Activated CD4-positive, CD25-positive, alpha-beta regulatory T cell treated with anti-CD3 and anti-CD28 coated beads, Interleukin-2, amount 50 U/mL, for 72 hours (primary cell): ENCODE data around the gene TRIM47.
A peak's percentile ranks its signal among the peaks of the same experiment; 100 is the strongest.
"Not testable (repeated sequence)": the region's sequence is repeated elsewhere in the genome, so short reads cannot be mapped to it uniquely, and the experiment has no call there.

Experiments used
- DNase-seq: peaks from one replicate; pipeline ENCODE4 v3.0.0; 2021

Gene TRIM47

DNA sequence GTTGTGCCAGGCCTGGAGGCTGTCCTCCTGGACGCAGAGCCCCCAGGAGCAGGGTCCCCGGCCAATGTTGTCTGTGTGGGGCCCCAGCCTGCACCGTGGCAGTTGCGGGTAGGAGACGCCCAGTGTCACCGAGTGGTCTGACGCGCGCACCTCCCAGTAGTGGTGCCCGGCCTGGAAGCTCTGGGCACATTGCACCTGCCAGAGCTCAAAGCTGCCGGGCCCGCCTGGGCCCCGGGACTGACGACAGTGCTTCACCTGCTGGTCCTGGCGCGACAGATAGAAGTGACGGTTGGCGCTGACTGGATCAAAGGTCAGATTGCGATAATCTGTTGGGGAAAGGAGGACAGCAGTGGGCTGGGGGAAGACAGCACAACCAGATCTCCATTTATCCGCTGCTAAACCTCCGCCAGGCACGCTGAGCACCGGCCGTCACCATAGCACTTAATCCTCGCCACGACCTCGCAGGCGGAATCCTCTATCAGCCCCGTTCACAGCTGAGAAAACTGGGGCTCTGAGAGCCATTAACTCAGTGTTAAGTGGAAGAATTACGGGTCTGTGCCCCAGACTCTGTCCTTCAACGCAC lies 12.7 kb upstream of the TRIM47 start:
- no peak for DNase-seq

GRCh38 chr17:75889454-75889853 lies 11.1 kb upstream of the TRIM47 start:
- DNase-seq, result no peak

DNA sequence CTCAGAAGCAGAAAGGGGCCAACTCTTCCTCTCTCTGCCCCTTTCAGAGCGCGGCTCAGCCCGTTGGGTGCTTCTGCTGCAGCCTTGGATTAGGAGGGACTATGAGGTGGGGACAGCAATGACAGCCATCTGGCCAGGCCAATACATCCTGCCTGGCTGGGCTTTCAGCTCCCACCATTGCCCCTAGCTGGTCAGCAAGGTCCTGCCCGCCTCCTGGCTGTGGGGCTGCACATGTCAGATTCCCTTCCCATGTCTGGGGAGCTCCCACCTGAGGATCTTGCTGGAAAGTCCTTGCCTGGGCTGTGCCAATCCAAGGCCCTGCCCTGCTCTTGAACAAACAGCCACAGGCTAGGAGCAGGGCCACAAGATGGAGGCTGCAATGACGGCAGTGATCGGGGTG lies 10.1 kb upstream of the TRIM47 start:
- no peak for DNase-seq

DNA sequence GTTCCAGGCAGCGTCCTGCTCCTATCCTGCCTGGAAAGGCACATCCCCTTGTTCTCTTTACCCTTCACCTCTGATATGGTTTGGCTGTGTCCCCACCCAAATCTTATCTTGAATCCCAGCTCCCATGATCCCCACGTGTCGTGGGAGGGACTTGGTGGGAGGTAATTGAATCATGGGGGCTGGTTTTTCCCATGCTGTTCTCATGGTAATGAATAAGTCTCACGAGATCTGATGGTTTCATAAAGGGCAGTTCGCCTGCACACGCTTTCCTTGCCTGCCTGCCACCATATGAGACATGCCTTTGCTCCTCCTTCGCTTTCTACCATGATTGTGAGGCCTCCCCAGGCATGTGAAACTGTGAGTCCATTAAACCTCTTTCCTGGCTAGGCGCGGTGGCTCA lies 7.5 kb upstream of the TRIM47 start:
- DNase-seq, result not testable (repeated sequence)

DNA sequence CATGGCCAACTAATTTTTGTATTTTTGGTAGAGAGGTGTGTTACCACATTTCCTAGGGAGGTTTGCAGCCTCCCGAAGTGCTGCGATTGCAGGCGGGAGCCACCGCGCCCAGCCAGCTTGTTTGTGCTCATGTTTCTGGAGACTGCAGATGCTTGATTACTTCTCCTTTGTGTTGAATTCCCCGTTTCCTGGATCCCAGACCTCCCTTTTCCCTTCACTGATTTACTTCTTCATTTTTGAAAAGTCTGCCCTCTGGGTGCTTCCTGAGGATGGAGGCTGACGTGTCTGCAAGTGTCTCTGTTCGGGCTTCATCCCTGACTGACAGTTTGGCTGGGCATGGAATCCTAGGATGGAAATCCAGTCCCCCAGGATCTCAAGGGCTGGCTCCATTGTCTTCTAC lies 7.0 kb upstream of the TRIM47 start:
- no peak for DNase-seq

- no peak for DNase-seq
Observed at GRCh38 chr17:75881678-75882454, 3.5 kb upstream of the TRIM47 start.

GRCh38 chr17:75880266-75880665 lies 1.9 kb upstream of the TRIM47 start:
- DNase-seq, result no peak

GRCh38 chr17:75877752-75878173 lies 618 bp downstream of the TRIM47 start:
- peak; percentile 70 for DNase-seq

DNA sequence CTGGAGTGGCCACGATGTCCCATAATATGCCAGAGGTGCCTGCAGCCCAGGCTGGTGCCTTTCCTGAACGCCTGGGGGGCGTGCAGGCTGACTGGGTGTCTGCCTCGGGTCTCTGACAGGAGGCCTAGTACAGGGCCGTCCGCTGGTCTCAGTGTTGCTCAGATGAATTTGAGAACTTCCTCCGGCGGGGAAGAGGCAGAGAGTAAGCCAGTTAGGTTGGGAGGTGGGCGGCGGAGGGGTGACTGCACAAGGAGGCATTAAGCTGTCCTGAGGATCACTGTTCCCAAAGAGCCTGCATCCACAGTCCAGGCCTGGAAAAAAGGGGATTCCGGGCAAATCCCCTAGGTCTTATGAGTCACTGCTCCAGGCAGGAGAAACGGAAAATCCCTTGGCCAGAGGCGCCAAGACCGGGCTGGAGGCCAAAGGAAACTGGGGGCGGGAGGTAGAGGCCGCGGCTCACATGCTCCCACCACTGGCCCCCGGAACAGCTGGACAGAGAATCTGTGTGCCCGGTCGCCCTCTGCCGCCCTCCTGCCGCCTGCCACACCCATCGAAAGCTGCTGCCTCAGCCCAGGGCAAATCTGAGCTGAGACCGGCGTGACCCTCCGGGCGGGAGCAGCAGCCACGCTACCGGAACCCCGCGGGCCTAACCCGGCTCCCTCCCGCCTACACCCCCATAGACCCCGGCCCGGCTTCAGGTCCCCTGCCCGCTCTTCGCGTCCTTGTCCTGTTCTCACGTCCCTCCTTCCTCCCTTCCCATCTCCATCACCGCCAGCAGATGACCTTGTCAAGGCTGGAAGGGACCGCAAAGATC lies 1.2 kb downstream of the TRIM47 start:
- peak; percentile 49 for DNase-seq

- peak; percentile 54 for DNase-seq
Observed at GRCh38 chr17:75876190-75876937, 2.0 kb downstream of the TRIM47 start.

DNA sequence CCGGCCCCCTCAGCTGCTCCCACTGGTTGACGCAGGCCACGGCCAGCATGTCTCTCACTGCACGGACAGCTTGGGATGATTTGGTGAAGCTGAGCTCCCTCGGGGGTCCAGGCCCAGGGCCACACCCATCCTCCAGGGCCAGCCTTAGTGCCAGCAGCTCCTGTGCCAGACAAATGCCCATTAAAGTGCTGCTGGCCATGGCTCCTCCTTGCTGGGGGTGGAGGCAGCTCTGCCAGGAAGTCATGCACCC lies 2.5 kb downstream of the TRIM47 start:
- no peak for DNase-seq

DNA sequence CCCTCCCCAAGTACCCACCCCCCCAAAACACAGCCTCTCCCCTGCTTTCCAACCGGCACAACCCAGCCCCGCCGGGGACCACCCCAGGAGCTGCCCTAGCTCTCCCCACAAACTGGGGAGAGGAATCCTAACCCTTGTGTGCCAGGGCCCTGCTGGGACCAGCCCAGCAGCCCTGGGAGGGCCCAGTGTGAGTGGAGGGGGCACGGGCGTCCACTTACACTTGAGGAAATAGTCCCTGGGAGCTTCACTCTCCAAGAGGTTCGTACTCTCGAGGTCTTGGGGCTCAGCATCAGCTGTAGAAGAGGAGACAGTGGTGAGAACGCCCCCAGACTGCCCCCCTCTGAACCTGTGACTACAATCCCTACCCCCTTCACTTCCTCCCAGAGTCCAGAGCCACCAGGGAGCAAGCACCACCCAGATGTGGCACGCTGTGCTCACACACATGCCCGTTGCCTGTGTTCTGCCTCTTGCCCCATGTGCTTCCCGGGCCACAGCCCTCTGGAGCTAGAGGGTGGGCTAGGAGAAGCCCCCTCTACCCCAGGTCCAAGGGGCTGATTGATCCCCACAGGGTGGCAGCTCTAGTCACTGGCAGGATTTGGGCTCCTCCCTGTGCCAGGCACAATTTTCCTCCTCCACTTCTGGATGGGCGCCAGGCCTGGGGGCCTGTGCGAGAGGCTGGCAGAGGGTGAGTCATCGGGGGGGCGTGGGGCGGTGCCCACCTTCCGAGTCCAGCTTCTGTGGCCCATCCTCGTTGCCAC lies 3.0 kb downstream of the TRIM47 start:
- DNase-seq, result no peak

DNA sequence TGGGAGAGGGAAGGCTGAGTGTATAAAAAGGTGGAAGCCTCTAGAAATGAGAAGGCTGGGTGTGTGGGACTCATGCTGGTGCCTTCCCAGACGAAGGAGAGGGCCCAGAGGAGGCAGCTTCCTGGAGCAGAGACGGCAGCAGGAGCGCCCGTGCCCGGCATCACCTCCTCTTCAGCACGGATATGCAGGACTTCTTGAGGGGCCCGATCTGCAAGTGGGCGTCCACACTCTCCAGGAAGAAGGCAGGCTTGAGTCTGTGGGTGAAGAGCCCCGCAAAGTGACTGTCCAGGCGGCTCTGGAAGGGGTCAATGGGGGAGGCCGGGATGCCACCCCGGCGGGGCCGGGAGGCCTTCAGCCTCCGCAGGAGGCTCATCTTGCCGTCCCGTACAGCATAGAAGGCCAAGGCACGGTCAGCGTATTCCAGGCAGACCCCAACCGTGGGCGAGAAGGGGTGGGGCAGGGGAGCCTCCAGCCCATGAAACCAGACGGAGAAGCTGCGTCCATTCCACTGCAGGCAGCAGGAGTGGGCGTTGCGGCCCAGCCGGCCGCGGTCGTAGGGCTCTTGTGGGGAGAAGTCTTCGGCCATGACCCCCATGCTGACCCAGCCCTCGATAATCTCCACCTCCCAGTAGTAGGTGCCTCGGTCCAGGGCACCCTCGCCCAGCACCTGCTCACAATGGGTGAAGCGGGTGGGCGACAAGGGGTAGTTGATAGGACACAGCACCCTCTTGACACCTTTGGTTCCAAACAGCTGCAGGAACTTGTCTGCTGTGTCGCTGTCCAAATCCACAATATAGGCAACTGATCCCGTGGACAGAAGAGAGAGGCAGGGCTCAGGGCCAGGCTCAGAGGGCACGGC lies 3.8 kb downstream of the TRIM47 start:
- no peak for DNase-seq

DNA sequence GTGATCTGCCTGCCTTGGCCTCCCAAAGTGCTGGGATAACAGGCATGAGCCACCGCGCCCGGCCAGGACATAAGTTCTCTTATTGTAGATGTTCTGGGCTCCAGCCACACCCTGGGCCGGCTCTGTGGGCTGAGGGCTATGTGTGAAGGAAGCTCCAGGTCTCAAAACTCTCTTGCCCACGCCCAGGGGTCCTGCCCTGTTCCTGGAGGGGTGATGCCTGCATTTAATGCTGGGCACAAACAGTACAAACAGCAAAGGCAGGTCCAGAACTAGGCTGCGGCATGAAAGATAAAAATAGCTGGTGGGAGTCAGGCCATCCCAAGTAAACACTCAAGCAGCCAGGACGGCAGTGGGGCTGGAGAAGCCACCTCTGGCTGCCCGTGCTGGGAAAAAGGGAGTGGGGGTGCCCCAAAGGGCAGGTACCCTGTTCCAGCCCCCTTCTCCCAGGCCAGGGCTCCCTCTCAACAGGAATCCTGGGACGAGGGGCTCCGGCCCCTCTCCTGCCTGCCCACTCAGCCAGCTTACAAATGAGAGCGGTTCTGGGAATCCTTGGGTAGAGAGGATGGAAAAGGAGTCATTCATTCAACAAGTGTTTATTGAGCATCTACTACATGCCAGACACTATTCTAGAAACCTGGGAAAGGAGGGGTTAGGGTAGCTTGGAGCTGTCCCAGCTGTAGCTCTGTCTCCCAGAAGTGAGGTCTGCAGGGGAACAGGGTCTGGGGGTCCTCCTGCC lies 4.6 kb downstream of the TRIM47 start:
- no peak for DNase-seq

DNA sequence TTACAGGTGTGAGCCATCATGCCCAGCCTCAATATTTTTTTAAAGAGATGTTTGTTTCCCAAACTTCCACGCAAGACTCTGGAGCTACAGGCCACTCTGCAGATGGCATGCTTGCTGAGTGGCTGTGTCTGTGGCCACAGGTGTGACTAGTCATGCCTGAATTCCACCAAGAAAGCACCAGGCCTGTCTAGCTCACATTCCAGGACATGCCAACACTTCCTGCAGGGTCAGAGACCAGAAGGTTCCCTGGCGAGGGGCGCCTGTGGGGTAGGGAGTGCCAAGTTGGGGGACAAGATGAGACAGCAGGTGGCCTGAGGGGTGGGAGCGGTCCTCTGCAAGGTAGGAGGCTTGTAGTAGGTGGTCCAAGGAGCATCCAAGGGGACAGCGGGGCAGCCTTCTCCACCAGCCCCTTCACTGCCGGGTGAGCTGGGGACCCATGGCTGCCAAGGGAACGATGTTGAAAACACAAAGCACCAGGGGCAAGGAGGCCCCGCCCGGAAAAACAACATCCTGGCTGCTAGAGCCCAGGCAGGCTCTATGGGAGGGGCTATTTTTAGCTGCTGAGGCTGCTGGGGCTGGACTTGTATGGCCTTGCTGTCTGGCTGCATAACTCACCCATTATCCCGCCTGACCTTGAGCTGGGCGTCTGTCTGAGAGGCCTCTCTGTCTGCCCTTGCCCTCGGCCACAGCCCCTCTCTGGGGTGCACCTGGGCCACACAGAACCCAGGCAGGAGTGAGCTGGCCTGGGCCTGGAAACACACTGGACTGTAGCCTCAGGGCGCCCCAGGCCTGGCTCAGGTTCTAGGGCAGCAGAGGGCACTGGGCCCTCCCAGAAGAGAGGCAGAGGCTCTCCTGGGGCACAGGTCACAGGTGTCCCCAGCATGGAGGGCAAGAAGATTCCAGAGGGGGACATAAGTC lies 5.7 kb downstream of the TRIM47 start:
- DNase-seq, result no peak

- DNase-seq, result not testable (repeated sequence)
Observed at GRCh38 chr17:75870228-75870627, 8.2 kb downstream of the TRIM47 start.

DNA sequence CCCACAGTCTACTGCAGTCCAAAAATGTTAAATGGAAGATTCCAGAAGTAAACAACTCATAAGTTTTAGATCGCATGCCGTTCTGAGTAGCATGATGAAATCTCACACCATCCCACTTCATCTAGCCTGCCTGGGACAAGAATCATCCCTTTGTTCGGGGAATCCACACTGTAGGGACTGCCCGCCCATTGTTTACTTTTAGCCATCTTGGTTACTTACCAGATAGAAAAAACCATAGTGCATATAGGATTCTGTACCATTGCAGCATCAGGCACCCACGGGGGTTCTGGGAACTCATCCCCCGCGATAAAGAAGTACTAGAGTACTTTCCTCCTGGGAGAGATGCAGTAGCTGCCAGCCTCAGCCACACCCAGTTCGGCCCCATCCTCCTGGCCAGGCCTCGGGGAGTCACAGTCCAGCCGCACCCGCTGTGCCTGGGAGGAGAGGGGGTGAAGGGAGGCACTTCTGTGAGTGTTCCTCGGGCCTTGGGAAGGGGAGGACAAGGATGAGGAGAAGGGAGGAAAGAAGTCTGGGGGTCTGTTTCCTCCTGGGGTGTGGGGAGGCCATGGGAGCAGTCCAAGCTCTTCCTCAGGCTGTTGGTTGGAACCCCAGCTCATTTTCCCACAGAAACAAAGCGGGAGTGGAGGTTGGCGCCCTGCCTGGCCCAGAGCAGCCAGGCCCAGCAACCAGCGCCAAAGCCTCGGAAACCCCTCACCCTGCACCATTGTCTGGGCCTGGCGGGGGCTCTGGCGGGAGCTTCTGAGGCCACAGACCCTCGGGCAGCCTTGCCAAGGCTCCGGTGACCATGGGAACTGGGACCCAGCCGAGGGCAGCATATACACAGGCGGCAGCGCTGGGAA lies 8.9 kb downstream of the TRIM47 start:
- DNase-seq, result no peak

GRCh38 chr17:75868730-75869281 lies 9.6 kb downstream of the TRIM47 start:
- DNase-seq, result not testable (repeated sequence)
